HG02852 (cell line): ENCODE data around the gene SLC6A17.

ENCODE experiments used
- ATAC-seq: cut with Tn5 transposase; IDR thresholded peaks from one replicate; pipeline ENCODE4 v1.9.1; 2021; ENCODE audit warnings: mild to moderate bottlenecking, moderate library complexity; ENCODE audit not compliant: unreplicated experiment

The SLC6A17 gene

DNA sequence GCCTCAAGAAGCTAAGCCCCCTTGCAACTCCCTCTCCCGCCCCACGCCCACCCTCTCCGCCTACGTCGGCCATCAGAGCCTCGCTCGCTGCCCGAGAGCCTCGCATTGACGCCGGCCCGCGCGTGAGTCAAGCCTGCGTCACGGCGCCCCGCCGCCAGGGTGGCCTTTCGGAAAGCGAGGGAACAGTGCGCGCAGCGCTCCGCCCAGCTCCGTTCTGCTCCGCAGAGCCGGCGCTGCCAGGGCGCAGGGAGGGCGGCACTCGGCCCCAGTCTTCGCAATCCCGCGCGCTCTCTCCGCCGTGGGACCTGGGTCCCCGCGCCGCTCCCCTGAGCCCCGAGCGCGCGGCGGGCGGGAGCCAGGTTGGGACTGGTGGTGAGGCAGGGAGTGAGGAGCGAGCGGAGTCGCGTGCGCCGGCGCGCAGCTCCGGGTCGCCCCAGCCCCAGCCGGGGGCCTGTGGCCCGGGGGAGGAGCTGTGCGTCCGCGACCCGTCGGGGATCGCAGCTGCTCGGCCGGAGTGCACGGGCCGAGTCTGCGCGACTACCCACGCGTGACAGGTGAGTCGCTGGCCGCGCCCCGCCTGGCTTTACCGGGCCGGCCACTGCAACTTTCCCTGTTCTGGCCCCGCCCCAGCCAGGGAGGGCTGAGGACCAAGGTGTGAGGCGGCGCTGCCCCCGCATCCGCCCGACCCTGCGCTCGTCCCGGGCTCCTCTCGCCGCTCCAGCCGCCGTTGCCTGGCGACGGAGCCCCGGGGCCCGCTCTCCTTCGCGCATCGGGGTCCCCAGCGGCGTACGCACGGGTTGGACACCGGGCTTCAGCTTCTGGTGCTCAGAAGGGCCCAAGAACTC lies at the start of gene SLC6A17:
Gene SLC6A17 (plus strand): TSS at position 165 of the 845 bp plus-strand sequence. CDS start 16,436 bp downstream, outside the sequence.
- ATAC-seq, result no peak

DNA sequence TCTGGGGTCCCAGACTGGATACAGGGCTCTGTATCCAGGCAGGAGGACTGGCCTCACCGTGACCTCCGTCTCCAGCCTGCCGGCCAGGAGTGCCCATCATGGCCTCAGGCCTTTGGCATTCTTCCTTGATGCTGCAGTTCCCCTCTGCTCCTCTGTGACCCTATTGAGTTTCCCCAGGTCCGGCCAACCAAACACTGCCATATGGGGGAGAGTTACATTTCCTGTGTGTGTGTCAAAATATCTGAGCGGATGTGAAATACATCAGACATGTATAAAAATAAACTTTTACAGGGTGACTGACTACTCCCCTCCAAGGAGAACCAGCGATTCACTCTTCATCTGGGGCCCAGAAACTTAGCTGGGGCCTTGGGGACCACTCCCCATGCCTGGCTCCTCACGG lies 48.2 kb upstream of the SLC6A17 start:
- ATAC-seq, result no peak

DNA sequence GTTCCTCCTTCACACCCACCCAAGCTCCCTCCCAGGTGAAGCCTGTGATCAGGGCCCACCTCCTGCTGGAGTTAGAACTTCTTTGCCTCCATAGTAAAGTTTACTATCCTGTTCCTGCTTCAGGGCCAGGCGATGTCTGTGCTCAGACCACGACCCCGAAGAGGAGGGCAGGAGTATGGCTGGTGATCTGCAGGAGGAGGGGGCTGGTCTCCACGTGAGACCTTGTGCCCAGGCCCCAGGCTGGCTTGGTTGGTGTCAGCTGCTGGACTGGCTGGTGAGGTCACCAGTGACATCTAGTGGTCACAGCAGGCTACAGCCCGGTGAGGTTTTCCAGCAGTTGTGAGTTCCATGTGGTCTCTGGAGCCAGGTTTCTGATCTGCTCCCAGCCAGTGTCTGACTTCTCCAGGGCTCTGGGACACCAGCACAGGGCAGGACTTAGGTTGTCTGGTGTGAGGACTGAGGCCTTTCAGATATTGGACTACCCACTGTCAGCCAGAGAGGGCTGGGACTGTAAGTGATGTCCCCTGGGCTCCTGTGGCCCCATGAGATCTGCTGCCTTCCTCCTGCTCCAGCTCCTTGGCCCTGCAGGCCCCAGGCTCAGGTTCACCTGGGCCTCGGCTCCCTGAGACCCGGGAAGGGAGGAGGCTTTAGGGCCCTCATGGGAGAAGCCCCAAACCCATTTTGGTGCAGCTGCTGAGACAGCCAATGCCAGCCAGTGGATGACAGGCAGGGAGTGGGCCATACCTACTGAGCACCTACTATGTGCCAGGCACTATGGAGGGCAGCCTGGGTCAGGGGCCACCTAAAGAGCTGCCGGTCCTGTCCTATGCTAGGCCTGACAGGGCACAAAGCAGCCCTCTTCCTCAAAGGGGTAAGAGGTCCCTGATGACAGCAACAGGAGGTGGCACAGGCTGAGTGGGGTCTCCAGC lies 44.0 kb upstream of the SLC6A17 start:
- ATAC-seq, result peak; percentile 72

DNA sequence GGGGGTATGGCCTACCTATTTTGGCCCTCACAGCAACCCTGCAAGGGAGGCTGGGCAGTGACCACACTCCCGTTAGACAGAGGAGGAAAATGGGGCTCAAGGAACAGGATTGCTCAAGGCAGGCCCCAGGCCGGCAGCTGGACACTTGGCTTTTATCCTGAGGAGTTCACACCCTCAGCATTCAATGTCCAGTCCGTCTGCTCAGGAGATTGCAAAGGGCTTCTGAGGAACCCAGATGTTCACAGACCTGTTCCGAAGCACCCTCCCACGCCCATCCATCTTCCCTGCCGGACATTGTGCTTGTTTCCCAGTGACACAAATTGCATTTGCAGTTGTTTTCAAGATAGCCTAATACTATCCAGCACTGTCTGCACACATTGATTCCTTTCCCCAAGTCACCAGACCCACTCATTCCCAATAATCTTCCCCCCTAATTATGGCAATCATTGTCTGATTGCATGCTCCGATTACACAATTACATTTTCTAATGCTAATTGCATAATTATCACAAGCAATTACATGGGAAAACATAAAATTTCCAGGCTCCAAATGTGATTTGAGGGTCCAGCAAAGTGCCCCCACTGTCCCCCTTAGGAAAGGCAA lies 42.3 kb upstream of the SLC6A17 start:
- no peak for ATAC-seq

DNA sequence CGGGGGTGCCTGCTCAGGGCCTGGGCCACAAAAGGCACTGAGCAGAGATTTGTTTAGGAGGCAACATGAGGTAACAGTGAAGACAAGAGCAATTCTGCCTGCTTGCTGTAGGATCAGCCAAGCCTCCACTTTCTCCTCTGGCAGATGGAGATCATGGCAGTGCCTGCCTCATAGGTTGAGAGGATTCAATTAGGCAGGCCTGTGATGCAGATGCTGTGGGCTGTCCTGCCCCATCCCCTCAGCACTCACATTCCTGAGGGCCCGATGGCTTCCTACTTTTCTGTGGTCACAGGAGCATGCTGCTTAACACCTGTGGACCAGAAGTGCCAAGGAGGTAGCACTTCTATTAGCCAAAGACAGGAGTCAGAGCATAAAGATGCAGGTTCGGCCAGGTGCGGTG lies 39.2 kb upstream of the SLC6A17 start:
- ATAC-seq, result no peak

DNA sequence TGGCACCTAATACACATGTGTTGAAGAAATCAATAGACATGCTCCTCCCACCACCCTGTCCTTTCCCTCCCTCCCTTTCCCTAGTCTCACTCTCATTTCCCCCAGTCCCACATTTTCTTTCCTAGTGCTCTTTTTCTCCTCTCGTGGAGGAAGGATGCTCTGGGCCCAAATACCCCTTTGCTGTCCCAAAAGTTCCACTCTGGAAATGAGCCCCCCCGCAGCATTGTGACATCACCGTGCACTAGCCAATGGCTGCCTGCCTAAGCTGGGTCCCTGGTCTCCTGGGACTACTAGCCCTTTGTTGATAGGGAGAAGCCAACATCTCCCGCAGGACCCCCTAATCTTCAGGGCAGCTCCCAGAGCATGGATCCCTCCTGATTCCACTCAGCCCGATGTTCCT lies 38.2 kb upstream of the SLC6A17 start, which contains the start of gene UBL4B:
Gene UBL4B (plus strand): TSS at position 301 of the 400 bp plus-strand sequence. CDS start 92 bp downstream, at position 393.
- no peak for ATAC-seq

DNA sequence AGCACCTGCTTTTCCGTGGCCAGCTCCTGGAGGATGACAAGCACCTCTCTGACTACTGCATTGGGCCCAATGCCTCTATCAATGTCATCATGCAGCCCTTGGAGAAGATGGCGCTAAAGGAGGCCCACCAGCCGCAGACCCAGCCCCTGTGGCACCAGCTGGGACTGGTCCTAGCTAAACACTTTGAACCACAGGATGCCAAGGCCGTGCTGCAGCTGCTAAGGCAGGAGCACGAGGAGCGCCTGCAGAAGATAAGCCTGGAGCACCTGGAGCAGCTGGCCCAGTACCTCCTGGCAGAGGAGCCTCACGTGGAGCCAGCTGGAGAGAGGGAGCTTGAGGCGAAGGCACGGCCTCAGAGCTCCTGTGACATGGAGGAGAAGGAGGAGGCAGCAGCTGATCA lies 37.6 kb upstream of the SLC6A17 start:
- no peak for ATAC-seq

DNA sequence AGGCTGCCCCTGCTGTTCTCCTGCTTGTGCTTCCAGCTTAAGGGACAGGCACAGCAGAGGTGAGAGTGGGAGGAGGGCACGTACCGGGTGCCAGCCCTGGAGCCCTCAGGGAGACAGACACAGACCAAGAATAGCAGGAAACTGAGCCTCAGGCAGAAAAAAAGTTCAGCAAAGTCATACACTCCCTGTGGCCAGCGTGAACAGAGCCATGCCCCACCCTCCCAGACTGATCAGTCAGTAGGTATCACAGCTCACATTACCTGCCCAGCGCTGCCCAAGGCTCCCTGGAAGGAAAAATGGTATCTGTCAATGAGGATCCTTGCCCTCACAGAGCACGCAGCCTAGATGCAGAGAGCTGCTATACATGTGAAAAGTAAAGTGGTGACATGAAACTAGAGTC lies 36.7 kb upstream of the SLC6A17 start:
- no peak for ATAC-seq

DNA sequence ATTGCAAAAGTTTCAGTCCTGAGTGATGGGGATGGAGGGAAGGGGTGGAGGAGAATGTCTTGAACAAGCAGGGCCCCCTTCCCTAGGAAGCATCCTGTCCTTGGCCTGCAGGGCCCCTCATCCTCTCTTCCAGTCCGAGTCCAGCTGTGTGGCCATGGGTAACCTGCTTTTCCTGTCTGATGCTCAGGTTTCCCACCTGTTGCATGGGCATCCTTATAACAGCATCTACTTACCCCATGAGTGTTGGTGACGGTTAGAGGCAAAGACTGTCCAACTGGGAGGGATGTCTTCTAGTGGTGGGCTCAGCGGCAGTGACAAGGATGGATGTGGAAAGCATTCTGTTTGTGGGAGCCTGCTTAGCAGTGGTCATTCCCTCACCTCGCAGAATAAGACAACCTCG lies 36.1 kb upstream of the SLC6A17 start:
- no peak for ATAC-seq

DNA sequence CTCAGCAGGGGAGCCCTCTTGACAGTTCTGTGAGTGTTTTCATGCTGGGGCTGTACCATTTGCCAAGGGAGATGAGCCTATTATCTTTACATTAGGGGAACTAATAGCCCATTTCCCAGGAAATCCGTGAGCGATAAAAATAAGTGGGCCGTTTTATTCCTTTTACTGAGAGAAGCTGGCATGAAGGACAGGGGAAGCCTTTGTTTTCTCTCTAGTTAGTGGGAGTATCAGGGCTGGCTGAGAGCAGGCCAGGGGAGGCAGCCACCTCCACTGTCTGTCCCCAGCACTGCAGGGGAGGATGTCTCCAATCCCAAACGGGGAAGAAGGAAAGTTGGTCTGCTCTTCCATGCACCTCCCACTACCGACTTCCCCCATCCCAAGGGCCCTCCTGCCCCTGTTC lies 35.5 kb upstream of the SLC6A17 start:
- ATAC-seq, result no peak

DNA sequence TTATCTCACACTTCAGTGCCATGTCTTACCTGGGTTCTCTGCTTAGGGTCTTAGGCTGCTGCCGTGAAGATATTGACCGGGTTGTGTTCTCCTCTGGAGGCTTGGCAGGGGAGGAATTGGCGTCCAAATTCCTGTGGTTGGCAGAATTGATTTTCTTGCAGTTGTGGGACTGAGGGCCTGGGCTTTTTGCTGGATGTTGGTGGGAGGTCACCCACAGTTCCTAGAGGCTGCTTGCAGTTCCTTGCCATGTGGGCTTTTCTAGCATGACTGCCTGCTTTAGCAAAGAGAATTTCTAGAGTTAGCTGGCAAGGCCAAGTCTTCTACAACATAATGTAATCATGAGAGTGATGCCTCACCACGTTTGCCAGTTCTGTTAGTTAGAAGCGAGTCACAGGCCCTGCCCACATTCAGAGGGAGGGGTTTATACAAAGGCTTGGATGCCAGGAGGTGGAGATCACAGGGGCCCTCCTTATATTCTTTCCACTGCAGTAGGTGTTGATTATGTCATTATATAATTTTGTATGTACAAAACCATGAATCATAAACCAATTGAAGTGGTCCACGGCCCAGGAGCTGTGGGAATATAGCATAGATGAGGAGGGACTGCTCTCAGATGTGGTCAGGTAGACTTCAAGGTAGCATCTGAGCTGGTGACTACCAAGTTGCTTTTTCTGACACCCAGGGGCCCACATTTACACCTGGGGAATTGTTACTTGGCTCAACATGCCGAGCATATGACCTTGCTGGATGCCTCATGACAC lies 31.5 kb upstream of the SLC6A17 start:
- ATAC-seq, result no peak

DNA sequence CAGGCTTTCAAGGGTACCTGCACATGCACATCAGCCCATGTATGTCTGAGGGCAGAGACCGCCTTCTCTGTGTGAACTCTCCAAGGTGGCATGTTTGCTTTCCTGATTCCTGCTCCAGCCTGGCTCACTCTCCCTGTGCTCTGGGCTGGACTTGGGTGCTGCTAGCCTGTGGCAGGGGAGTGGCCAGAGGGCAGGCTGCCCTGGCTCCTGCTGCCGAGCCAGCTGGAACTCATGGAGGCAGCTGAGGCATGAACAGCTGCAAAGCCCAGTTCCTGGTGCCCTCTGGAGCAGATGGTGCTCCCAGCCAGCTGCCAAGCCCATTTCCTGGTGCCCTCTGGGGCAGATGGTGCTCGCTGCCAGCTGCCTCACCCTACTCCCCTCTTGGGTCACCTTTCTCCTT lies 30.5 kb upstream of the SLC6A17 start:
- ATAC-seq, result no peak

DNA sequence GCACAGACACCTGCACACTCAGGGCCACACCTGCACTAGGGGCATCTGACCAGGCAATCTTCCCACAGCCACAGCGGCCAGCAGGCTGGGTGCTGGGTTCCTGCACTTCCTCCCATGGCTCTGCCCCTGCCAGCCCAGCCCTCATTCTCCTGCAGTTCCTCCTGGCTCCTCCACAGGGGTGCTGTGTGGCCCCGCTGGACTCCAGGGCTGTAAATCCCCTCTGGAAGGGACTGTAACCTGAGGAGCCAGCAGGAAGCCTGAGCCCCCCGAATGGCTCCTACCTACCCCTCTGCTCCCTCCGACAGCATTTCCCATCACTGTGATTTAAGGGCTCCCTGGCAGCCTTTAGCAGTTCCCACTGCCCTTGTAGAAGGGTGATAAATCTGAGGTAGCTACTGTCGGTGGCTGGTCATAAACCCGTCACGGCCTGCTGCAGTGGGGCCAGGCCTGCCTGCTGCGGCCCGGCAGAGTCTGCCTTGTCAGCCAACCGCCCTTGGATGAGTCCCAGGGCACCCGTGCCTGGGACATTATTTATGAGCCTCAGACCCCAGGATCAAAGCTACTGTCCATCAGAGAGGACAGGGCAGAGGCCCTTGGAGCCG lies 29.2 kb upstream of the SLC6A17 start:
- no peak for ATAC-seq

DNA sequence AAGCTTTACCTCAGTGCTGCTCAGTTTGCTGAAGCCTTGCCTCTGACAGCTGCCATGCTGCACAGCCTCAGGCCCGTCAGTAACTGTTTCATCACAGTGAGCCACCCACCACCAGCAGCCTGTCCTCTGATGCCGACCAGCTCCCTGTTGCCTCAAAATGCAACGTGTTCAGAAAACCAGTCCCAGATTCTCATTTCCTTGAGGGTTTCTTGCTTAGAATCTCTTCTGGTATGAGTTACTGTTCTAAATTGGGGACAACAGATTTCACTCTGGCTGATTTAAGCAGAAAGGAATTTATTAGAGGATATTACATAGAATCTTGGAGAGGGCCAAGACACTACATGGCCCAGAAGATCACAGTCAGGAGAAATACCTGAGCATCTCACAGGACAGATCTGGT lies 27.1 kb upstream of the SLC6A17 start:
- ATAC-seq, result no peak

DNA sequence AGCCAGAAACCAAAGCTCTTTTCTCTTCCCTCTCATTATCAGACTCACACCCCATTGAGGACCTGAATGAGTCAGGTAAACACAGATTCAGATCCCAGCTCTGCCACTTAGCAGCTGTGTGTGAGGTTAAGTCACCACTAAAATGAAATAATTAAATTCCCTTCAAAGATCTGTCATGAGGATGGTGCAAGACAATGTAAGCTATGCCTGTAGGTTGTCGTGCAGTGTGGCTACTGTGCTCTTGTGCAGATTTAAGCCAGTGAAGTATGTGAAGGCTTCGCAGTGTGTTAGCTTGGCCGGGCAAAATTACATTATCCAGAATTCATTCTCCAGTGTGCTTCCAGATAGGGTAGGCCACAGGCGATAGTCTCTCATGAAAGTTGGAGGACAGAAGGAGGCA lies 24.5 kb upstream of the SLC6A17 start:
- ATAC-seq, result no peak

DNA sequence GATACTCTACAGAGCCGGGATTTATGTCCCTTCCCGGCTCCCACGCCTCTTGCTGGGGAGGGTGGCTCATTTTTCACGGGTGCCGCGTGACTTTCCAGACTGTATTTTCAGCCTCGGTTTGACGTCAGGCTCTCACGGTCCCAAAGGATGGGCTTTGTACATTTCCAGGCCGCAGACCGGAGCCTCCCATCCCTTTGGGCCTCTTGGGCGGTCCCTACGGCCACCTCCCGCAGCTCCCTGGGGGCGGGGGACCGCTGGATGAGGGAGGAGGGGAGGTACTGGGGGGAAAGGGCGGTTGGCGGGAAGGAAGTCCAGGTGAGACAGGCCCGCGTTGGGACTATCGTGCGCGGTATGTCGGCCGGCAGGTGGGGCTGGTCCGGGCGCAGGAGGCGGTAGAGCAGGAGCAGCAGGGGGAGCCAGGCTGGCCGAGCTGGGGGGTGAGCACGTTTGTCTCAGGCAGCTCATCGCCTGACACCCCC lies 20.1 kb upstream of the SLC6A17 start:
- no peak for ATAC-seq

DNA sequence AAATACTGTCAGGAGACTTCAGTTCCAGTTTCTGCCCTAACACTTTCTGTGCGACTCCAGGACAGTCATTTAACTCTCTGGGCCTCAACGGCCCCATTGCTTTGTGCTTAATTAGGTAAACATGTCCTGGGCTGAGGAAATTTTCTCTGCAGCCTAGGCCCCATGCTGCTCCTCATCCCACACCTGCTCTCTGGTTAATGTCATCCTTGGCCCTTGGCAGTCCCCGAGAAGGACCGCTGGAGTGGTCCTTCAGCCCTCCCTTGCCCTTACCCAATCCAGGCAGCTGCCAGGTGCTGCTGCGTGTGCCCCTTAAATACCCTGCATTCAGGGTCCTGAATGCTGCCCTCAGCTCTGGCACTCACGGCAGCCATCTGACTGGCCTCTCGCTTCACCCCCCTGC lies 19.3 kb upstream of the SLC6A17 start:
- no peak for ATAC-seq

DNA sequence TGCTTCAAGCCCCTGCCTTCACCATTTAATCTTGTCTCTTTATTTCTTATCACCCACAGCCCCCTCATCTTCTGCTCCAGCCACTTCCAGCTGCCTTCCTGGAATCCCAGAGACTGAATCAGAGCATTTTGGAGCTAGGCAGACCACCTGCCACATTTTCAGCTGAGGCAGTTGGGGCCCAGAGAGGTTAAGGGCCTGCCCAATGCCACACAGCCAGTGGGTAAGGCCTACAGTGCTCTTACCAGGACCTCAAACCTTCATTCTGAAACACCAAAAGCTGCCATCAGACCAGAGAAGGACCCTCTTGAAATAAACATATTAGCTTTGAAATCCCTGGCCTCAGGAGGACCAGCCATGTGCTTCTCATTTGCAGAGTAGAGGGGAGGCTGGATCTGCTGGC lies 17.6 kb upstream of the SLC6A17 start:
- no peak for ATAC-seq

DNA sequence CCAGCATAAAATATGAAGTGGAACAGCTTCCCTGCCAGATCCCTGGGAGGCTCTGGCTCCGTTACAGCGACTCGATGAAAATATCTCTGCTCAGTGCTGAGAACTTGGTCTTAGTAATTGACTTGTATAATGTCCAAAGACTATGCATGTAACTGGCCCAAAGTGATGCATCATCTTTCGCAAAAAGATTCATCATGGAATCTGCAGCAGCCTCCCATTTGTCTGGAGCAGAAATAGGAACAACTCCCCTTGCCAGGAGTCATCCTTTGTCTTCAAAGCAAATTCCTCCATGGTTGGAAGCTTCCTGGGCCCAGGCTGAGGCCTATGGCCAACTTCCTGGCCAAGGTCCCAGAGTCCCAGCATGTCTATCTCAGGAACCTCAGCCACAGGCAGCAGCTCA lies 16.9 kb upstream of the SLC6A17 start:
- no peak for ATAC-seq

DNA sequence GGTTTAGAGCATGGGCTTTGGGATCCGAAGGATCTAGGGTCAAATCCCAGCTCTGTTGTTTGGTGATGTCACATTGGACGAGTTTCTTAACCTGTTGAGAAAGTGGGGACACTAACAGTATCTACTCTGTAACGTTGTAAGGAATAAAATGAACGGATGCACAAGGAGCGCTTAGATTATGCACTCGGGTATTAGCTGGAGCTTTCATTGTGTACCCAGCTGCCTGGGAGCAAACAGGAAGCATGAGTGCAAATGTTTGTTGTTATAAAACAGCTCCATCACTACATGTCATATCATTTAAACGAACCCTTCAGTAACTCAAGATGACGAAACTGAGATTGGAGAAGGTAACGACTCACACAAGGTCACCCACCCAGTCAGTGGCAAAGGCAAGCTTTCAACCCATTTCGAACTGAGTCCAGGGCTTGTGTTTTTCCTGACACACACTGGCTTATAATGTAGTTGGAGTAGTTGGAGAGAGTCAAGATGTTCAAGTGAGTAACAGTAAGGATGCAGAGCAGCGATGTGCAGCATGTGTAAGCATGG lies 16.2 kb upstream of the SLC6A17 start:
- ATAC-seq, result no peak
